SH-SY5Y (cell line): ENCODE results near the gene SERPIND1.

Experiments
- GATA2 ChIP-seq: IDR thresholded peaks from 2 replicates; pipeline ENCODE4 v1.6.1; 2011; ENCODE audit warnings: mild to moderate bottlenecking, low read depth, low read length
- GATA3 ChIP-seq: IDR thresholded peaks from 2 replicates; pipeline ENCODE4 v1.6.1; 2011; ENCODE audit warnings: low read depth, mild to moderate bottlenecking, low read length, moderate library complexity

Gene SERPIND1

GRCh38 chr22:20792221-20792965 is 18.5 kb downstream of the SERPIND1 start:
- TF ChIP-seq GATA2 (no peak), GATA3 (no peak)

- no peak for TF ChIP-seq GATA2
- no peak for TF ChIP-seq GATA3
Observed at GRCh38 chr22:20792966-20793728, 19.2 kb downstream of the SERPIND1 start.

GRCh38 chr22:20793748-20794649 is 20.1 kb downstream of the SERPIND1 start:
- TF ChIP-seq GATA3 (no peak), GATA2 (no peak)

GRCh38 chr22:20794650-20795413 is 20.9 kb downstream of the SERPIND1 start:
- TF ChIP-seq GATA3, result no peak
- no peak for TF ChIP-seq GATA2

GRCh38 chr22:20796731-20797130 is 22.8 kb downstream of the SERPIND1 start:
- TF ChIP-seq GATA2 (no peak), GATA3 (no peak)

GRCh38 chr22:20798218-20798617 is 24.3 kb downstream of the SERPIND1 start:
- TF ChIP-seq GATA2, result no peak
- no peak for TF ChIP-seq GATA3

GRCh38 chr22:20798974-20799373 is 25.1 kb downstream of the SERPIND1 start:
- TF ChIP-seq GATA2 (peak; percentile 46), GATA3 (peak; percentile 32; the same call in 1 of the 2 replicates)

- TF ChIP-seq GATA2 (no peak), GATA3 (no peak)
Observed at GRCh38 chr22:20799449-20799848, 25.5 kb downstream of the SERPIND1 start.

- TF ChIP-seq GATA2, result no peak
- no peak for TF ChIP-seq GATA3
Observed at GRCh38 chr22:20802452-20802851, 28.5 kb downstream of the SERPIND1 start.

- TF ChIP-seq GATA3, result no peak
- TF ChIP-seq GATA2, result no peak
Observed at GRCh38 chr22:20802922-20803553, 29.1 kb downstream of the SERPIND1 start.

GRCh38 chr22:20803696-20804324 is 29.9 kb downstream of the SERPIND1 start:
- TF ChIP-seq GATA2 (no peak), GATA3 (no peak)

- TF ChIP-seq GATA2, result no peak
Observed at GRCh38 chr22:20804650-20805049, 30.7 kb downstream of the SERPIND1 start.

- TF ChIP-seq GATA3 (no peak), GATA2 (no peak)
Observed at GRCh38 chr22:20805972-20806471, 32.1 kb downstream of the SERPIND1 start.
